GM12878 (cell line): ENCODE data around the gene FBXL14. TPM values are rescaled to one million over a fixed set of nuclear protein-coding genes. Genes with fewer than 3 reads are reported as not detected.

ENCODE experiments used
- CUX1 ChIP-seq: IDR thresholded peaks from 2 replicates; pipeline ENCODE4 v1.6.1; 2012; ENCODE audit warnings: improper control_type of control experiment, low read depth, low read length; ENCODE audit not compliant: insufficient replicate concordance
- E4F1 ChIP-seq: fragments of 450-650 bp; IDR thresholded peaks from 2 replicates; pipeline ENCODE4 v1.6.1; 2018; ENCODE audit warnings: borderline replicate concordance, mild to moderate bottlenecking; ENCODE audit not compliant: partially characterized antibody
- KAT2A ChIP-seq: conservative IDR thresholded peaks from 2 replicates; pipeline ENCODE4 v1.6.1; 2011; ENCODE audit warnings: low read depth, low read length; ENCODE audit not compliant: control insufficient read depth
- NFXL1 ChIP-seq: fragments of 450-650 bp; IDR thresholded peaks from 2 replicates; pipeline ENCODE4 v1.6.1; 2017; ENCODE audit warnings: antibody characterized with exemption, mild to moderate bottlenecking, borderline replicate concordance
- SP1 ChIP-seq: IDR thresholded peaks from one replicate; pipeline ENCODE4 v1.6.1; 2011; ENCODE audit warnings: low read depth, low read length
- SREBF2 ChIP-seq: IDR thresholded peaks from 2 replicates; pipeline ENCODE4 v1.6.1; 2012; ENCODE audit warnings: mild to moderate bottlenecking, low read length
- TBL1XR1 ChIP-seq: IDR thresholded peaks from 2 replicates; pipeline ENCODE4 v1.6.1; 2012; ENCODE audit warnings: low read depth, low read length, improper control_type of control experiment
- TCF3 ChIP-seq: IDR thresholded peaks from 2 replicates; pipeline ENCODE4 v1.6.1; 2012; ENCODE audit warnings: low read depth, mild to moderate bottlenecking, low read length, borderline replicate concordance; ENCODE audit not compliant: insufficient read depth
- TCF7 ChIP-seq: IDR thresholded peaks from 2 replicates; pipeline ENCODE4 v1.6.1; 2014; ENCODE audit warnings: antibody characterized with exemption, borderline replicate concordance
- YBX1 ChIP-seq: fragments of 450-650 bp; IDR thresholded peaks from 2 replicates; pipeline ENCODE4 v1.6.1; 2016; ENCODE audit warnings: antibody characterized with exemption
- ZNF622 ChIP-seq: fragments of 450-650 bp; IDR thresholded peaks from 2 replicates; pipeline ENCODE4 v1.6.1; 2017; ENCODE audit warnings: mild to moderate bottlenecking, inconsistent platforms
- polyA plus RNA-seq, 11 experiments: library from polyadenylated mRNA; depleted of rRNA in 4 of 11; unstranded in 6 of 11; stranded (reverse) in 5 of 11; fragments of >200 nt; fragmentation: Nextera tagmentation in 4 of 11; fragmentation: Illumina TruSeq in 1 of 11; extraction: Ambion mirVana in 4 of 11; extraction: Trizol in 1 of 11; gene quantifications; 1 replicate in 1 of 11; 2 replicates in 10 of 11; pipeline versions ENCODE4 v1.2.1 to v1.2.3, GENCODE V29; 2011 to 2016; ENCODE audit warnings: inconsistent platforms in 2 of 11, missing spikeins in 2 of 11, low read depth in 1 of 11
- total RNA-seq, 4 experiments: library from RNA; depleted of rRNA in 3 of 4; stranded (reverse); fragments of >200 nt in 3 of 4; fragmentation: Illumina TruSeq in 1 of 4; extraction: Trizol in 1 of 4; gene quantifications; 2 replicates each; pipeline versions ENCODE4 v1.2.1 to v1.2.3, GENCODE V29; 2013 to 2021
- TF ChIP-seq, protein P1 (sequence below): fragments of 450-650 bp; IDR thresholded peaks from 2 replicates; pipeline ENCODE4 v1.6.1; 2017; ENCODE audit warnings: mild to moderate bottlenecking

Gene FBXL14
- total and polyA plus RNA-seq, 10 of the 15 experiments (the other 5 are each of a cell fraction or from before 2014, with no cell fraction given) = 0.44 to 19.0 (median 2.9) TPM

GRCh38 chr12:1517007-1517406, 77.4 kb downstream of the FBXL14 start (continued):
- TF ChIP-seq CUX1 (no peak), NFXL1 (no peak), TCF7 (no peak), SREBF2 (no peak), TBL1XR1 (no peak), SP1 (no peak), YBX1 (no peak), ZNF622 (no peak), TCF3 (no peak), E4F1 (no peak), KAT2A (no peak)
- TF ChIP-seq, protein P1, sequence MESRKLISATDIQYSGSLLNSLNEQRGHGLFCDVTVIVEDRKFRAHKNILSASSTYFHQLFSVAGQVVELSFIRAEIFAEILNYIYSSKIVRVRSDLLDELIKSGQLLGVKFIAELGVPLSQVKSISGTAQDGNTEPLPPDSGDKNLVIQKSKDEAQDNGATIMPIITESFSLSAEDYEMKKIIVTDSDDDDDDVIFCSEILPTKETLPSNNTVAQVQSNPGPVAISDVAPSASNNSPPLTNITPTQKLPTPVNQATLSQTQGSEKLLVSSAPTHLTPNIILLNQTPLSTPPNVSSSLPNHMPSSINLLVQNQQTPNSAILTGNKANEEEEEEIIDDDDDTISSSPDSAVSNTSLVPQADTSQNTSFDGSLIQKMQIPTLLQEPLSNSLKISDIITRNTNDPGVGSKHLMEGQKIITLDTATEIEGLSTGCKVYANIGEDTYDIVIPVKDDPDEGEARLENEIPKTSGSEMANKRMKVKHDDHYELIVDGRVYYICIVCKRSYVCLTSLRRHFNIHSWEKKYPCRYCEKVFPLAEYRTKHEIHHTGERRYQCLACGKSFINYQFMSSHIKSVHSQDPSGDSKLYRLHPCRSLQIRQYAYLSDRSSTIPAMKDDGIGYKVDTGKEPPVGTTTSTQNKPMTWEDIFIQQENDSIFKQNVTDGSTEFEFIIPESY = no peak

Other genes starting within 250 kb of the FBXL14 start
- 13.6 and 15.8 TPM in 2 replicates for gene WNT5B, start 34.6 kb upstream of the FBXL14 start, total RNA-seq (2014; rRNA removed)
- gene WNT5B, start 34.6 kb upstream of the FBXL14 start, total RNA-seq (2014; rRNA removed; fragmentation: Illumina TruSeq; extraction: Trizol) = 6.4 and 7.5 TPM in 2 replicates
- 15.4 and 18.3 TPM in 2 replicates for gene WNT5B, start 34.6 kb upstream of the FBXL14 start, total RNA-seq (2021)
- 2.4 and 4.8 TPM in 2 replicates for gene WNT5B, start 34.6 kb upstream of the FBXL14 start, polyA plus RNA-seq (2011; rRNA removed)
- gene WNT5B, start 34.6 kb upstream of the FBXL14 start, polyA plus RNA-seq (2014; fragmentation: Illumina TruSeq; extraction: Trizol) = 5.1 and 6.0 TPM in 2 replicates
- gene WNT5B, start 34.6 kb upstream of the FBXL14 start, polyA plus RNA-seq (2014; fragmentation: Nextera tagmentation; extraction: Ambion mirVana) = 1 to 10 TPM in 1 of 2 experiments, under 1 TPM in 1; 0.45 to 1.6 TPM
- gene WNT5B, start 34.6 kb upstream of the FBXL14 start, polyA plus RNA-seq (2014; rRNA removed) = 9.7 and 11.4 TPM in 2 replicates
- 1 to 10 TPM; 1.5 to 2.8 TPM for gene WNT5B, start 34.6 kb upstream of the FBXL14 start, polyA plus RNA-seq (2016; fragmentation: Nextera tagmentation; extraction: Ambion mirVana)
- gene ADIPOR2, start 96.5 kb upstream of the FBXL14 start, total RNA-seq (2014; rRNA removed) = 32.4 and 36.4 TPM in 2 replicates
- 51.5 and 52.1 TPM in 2 replicates for gene ADIPOR2, start 96.5 kb upstream of the FBXL14 start, total RNA-seq (2014; rRNA removed; fragmentation: Illumina TruSeq; extraction: Trizol)
- 56.7 and 65.0 TPM in 2 replicates for gene ADIPOR2, start 96.5 kb upstream of the FBXL14 start, total RNA-seq (2021)
- gene ADIPOR2, start 96.5 kb upstream of the FBXL14 start, polyA plus RNA-seq (2011; rRNA removed) = 55.5 and 68.1 TPM in 2 replicates
- 57.6 and 71.9 TPM in 2 replicates for gene ADIPOR2, start 96.5 kb upstream of the FBXL14 start, polyA plus RNA-seq (2014; fragmentation: Illumina TruSeq; extraction: Trizol)
- 10 to 100 TPM; 15.4 to 18.2 TPM for gene ADIPOR2, start 96.5 kb upstream of the FBXL14 start, polyA plus RNA-seq (2014; fragmentation: Nextera tagmentation; extraction: Ambion mirVana)
- 34.5 and 43.5 TPM in 2 replicates for gene ADIPOR2, start 96.5 kb upstream of the FBXL14 start, polyA plus RNA-seq (2014; rRNA removed)
- 10 to 100 TPM in 1 of 2 experiments, 1 to 10 TPM in 1; 8.6 to 10.3 TPM for gene ADIPOR2, start 96.5 kb upstream of the FBXL14 start, polyA plus RNA-seq (2016; fragmentation: Nextera tagmentation; extraction: Ambion mirVana)
- not detected in 2 replicates for gene LRTM2, start 226.0 kb upstream of the FBXL14 start, total RNA-seq (2014; rRNA removed)
- gene LRTM2, start 226.0 kb upstream of the FBXL14 start, total RNA-seq (2014; rRNA removed; fragmentation: Illumina TruSeq; extraction: Trizol) = not detected in 2 replicates
- not detected in 2 replicates for gene LRTM2, start 226.0 kb upstream of the FBXL14 start, total RNA-seq (2021)
- gene LRTM2, start 226.0 kb upstream of the FBXL14 start, polyA plus RNA-seq (2011; rRNA removed) = 0.05 TPM in 1 of 2 replicates, not detected in the other
- gene LRTM2, start 226.0 kb upstream of the FBXL14 start, polyA plus RNA-seq (2014; fragmentation: Illumina TruSeq; extraction: Trizol) = not detected in 2 replicates
- not detected for gene LRTM2, start 226.0 kb upstream of the FBXL14 start, polyA plus RNA-seq (2014; fragmentation: Nextera tagmentation; extraction: Ambion mirVana)
- gene LRTM2, start 226.0 kb upstream of the FBXL14 start, polyA plus RNA-seq (2014; rRNA removed) = not detected in 2 replicates
- gene LRTM2, start 226.0 kb upstream of the FBXL14 start, polyA plus RNA-seq (2016; fragmentation: Nextera tagmentation; extraction: Ambion mirVana) = not detected